NCI-H2196 treated with DMSO at 0.1 percent for 48 hours (cell line): ENCODE data around the gene CHGA.

ENCODE experiments used
- DNase-seq: peaks from one replicate; lab custom pipeline; 2025; ENCODE audit not compliant: unreplicated experiment; lab: John Stamatoyannopoulos, UW

Gene CHGA

DNA sequence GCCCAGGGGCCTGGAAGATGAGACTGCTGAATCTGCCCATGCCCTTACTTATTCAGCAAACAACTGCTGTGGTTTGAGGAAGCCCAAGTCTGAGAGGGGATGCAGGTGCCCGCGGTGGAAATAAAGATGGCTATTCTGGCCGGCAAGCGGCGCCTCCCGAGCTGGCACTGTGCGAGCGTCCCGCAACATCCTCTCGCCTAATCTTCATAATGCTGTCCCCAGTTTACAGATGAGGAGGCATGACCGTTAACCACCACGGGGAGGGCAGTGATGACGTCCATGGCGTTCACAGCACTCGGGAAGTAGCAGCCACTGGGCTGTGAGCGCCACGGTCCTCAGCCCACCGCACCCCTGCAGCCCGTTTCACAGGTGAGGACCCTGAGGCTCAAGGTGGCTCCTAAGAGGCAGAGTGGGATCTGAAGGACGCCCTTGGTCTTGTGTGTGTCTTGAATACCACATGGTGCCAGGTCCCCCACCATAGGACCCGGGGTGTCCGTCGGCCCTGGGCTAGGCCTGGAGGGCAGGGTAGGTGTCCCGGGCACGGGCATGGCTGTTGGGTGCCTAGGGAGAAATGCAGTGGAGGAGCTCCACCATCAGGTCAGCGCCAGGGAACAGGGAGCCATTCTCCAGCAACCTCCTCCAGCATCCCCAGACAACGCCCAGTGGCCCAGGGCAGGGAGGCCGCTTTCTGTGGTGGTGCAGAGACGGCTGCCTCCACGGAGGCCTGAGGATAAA, 20.2 kb downstream of the CHGA start:
- DNase-seq = no peak

DNA sequence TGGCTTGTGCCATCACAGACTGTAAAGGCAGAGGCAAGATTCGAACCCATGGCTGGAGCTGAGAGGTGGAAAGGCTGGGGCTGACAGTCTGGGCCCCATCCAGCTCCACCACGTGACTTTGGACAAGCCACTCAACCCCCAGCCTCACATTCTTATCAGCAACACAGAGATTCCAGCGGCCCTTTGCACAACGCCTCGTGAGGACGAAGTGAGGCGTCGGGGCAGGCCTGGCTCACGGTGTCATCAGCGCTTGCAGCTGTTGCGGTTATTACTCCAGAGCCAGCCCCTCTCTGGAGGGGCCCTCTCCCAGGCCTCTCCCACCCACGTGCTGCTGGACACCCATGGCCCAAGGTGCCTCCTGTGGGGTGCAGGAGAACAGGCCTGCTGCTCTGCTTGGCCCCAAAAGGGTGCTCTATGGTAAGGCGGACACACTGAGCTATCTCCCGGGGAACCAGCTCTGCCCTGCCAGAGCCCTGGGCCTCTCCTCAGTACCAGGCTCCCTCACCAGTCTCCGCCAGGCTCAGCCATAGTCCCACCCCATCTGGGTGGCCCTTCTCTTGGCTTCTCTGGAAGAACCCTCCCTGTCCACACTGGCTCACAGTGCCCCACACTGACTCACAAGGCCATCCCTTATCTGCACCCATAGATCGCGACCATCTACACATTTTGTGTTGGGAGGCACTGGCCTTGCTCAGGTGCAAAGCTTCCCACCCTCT, 21.1 kb downstream of the CHGA start:
- no peak for DNase-seq

GRCh38 chr14:92944976-92945375, 22.0 kb downstream of the CHGA start:
- no peak for DNase-seq

DNA sequence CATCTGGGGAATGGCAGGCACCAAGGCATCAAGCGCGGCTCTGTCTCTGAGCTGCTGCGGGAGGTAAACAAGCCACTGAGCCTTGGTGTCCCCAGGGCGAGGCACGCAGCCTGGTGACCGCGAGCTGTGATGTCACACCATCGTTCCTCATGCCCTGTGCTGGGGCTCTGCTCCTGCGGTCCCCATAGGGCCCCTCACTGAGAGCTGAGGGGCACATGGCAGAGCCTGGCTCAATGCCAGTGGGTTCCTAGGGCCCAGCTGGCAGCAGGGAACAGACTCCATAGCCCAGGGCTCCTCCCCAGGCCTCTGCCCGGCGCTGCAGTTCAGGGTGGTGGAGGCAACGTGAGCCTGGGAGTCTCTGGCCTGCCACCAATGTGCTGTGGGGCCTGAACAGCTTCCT, 22.6 kb downstream of the CHGA start:
- no peak for DNase-seq

GRCh38 chr14:92945959-92946846, 23.3 kb downstream of the CHGA start:
- DNase-seq = peak; percentile 74

GRCh38 chr14:92946847-92947545, 24.0 kb downstream of the CHGA start:
- no peak for DNase-seq

- DNase-seq = no peak
These were observed 25.7 kb downstream of the CHGA start for GRCh38 chr14:92948647-92949046.

DNA sequence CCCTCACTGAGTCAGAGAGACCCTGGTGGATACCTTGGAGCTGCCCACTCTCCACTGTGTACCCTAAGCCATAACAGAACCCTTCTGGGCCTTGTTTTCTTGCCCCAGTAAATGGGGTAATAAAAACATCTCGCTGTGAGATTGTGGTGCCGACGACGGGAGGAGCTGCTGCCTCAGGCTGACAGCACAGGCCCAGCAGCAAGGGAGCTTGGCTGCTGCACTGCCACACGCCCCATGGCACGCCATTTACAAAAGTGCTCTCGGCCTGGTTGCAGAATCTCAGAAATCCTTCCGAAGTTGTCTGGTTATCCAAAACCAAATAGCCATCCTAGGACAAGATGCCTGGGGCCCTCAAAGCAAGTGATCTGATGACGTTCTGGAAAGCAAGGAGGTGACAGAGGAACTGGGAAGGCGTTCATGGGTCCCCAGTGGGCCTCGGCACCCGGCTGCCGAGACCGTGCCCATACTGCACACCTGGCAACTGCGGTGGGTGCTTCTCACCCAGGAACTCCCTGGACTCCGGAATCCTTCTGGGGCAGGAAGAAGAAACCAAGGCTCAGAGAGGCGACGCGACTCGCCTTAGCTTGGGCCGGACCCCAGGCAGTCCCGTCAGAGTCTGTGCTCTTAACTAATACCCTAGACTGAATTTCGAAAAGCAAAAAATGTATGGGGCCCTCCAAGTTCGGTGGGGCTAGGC, 26.7 kb downstream of the CHGA start:
- DNase-seq = no peak

- DNase-seq = no peak
These were observed 27.2 kb downstream of the CHGA start for GRCh38 chr14:92950193-92950540.

GRCh38 chr14:92950773-92951172, 27.8 kb downstream of the CHGA start:
- DNase-seq = no peak

- DNase-seq = no peak
These were observed 28.3 kb downstream of the CHGA start for GRCh38 chr14:92951261-92951660.

DNA sequence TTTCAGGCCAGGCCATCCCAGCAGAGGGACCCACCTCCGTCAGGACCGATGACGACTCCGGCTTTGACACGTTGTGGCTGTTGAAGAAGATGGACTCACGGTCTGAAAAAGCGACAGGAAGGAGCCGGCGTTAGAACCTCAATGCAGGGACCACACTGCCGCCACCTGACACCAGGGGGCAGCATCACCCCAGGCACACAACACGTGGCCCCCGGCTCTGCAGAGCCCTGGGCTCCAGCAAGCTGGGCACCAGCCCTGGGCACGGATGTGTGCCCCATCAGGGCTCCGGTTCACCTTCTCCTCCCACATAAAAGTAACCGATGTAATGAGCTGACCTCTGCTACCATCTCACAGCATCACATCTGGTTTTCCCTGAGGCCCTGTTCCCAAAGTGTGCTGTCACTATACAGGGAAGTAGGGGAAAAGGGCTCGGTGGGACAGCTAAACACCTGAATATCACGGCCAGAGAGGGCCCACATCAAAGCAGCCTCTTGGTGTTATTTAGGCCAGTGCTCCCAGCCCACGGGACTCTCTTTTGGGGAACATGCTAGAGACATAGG, 29.0 kb downstream of the CHGA start:
- peak; percentile 7 for DNase-seq

DNA sequence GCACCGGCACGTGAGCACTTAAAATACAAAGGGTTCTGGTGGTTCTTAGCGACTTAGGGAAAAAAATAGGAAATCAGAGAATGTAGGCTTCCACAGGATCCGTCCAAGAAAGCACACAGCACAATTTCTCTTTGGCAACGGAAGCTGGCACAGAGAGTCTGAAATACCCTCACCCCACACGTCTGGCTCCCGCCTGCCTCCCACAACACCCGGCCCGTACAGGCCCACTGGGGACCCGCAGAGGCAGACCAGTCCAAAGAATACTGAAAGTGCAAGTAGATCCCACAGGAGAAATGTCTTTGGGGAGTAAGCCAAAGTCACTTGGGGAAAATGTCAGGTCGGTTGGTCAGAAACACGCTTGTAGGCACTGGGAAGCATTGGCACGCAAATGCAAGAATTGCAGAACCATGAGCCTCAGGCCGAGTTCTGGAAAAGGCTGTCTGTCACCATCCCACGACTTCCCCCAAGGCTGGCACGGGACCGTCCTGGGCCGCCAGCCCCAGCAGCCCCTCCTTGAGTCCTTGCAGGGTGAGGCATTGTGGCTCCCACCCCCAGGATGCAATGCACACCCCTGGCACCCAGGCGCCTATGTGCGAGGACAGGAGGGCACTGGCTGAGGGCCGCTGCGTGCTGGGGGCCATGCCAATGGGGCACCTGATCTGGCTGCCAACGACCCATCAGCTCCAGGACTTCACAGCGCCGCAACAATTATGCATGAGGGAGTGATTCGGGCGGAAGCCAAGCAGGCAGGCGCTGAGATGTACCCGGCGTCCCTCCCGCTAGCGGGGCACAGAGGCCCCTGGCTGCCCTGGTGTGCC, 29.7 kb downstream of the CHGA start:
- DNase-seq = no peak

- DNase-seq = no peak
These were observed 30.6 kb downstream of the CHGA start for GRCh38 chr14:92953526-92953925.

DNA sequence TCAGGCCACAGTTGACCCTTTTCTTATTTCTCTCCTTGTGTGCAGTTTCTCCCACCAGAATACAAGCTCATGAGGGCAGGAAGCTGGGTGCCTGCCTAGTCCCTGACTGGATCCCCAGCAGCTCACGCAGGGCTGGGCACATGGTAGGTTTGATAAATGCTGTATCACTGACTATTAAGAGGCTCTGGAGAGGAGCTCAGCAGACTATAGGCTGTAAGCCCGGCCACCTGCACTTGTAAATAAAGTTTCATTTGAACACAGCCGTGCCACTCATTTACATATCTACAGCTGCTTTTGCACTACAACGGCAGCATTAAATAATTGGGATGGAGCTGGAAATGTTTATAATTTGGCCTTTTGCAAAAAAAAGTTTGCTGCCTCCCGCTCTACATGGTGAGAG, 32.0 kb downstream of the CHGA start:
- DNase-seq = no peak

- DNase-seq = no peak
These were observed 32.4 kb downstream of the CHGA start for GRCh38 chr14:92955381-92955780.

DNA sequence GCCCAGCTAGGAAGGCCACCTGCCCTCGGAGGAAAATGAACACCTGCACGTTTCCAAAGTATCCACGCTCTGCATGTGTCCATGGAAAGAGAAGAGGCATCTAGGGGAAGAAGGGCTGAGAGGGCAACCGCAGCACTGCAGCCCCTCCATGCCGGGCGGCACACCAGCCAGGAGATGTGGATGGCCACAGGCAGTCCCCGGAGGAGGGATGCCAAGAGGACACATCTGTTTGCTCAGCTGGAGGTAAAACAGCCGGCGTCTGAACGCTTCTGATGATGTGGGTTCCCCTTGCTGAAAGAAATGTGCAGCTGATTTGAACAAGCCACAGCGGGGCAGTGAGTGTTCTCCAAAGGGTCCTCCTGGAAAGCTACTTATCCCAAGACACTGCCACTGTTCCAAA, 34.0 kb downstream of the CHGA start:
- no peak for DNase-seq

GRCh38 chr14:92958373-92959188, 35.6 kb downstream of the CHGA start:
- DNase-seq = no peak

- DNase-seq = no peak
These were observed 36.2 kb downstream of the CHGA start for GRCh38 chr14:92959189-92959531.
